Stomach (tissue), 4 donors: Measurements from ENCODE around the gene SURF6.

Experiments
- POLR2A ChIP-seq, 4 donors: fragments of 450-650 bp; IDR thresholded peaks; one replicate each; pipeline ENCODE4 v1.6.1; 2016; ENCODE audit warnings: antibody characterized with exemption in 4 of 4, control low read depth in 2 of 4, mild to moderate bottlenecking in 1 of 4, moderate library complexity in 1 of 4
- TF ChIP-seq, protein P1 (sequence below), 7 experiments: fragments of 450-650 bp in 4 of 7; fragments of 200-600 bp in 3 of 7; sonication (generic) in 3 of 7; IDR thresholded peaks; one replicate each; pipeline ENCODE4 v1.5.1; 2016 to 2019; ENCODE audit warnings: antibody characterized with exemption in 7 of 7, control low read depth in 2 of 7, mild to moderate bottlenecking in 1 of 7

GRCh38 chr9:133334161-133334560 lies 1.8 kb downstream of the SURF6 start:
- TF ChIP-seq, protein P1, sequence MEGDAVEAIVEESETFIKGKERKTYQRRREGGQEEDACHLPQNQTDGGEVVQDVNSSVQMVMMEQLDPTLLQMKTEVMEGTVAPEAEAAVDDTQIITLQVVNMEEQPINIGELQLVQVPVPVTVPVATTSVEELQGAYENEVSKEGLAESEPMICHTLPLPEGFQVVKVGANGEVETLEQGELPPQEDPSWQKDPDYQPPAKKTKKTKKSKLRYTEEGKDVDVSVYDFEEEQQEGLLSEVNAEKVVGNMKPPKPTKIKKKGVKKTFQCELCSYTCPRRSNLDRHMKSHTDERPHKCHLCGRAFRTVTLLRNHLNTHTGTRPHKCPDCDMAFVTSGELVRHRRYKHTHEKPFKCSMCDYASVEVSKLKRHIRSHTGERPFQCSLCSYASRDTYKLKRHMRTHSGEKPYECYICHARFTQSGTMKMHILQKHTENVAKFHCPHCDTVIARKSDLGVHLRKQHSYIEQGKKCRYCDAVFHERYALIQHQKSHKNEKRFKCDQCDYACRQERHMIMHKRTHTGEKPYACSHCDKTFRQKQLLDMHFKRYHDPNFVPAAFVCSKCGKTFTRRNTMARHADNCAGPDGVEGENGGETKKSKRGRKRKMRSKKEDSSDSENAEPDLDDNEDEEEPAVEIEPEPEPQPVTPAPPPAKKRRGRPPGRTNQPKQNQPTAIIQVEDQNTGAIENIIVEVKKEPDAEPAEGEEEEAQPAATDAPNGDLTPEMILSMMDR (IDR thresholded peaks at IDR 0.05): no peak
- TF ChIP-seq POLR2A (IDR thresholded peaks at IDR 0.05): no peak
